ENCODE measurements around the gene TLK2.

- TF ChIP-seq, protein P1, sequence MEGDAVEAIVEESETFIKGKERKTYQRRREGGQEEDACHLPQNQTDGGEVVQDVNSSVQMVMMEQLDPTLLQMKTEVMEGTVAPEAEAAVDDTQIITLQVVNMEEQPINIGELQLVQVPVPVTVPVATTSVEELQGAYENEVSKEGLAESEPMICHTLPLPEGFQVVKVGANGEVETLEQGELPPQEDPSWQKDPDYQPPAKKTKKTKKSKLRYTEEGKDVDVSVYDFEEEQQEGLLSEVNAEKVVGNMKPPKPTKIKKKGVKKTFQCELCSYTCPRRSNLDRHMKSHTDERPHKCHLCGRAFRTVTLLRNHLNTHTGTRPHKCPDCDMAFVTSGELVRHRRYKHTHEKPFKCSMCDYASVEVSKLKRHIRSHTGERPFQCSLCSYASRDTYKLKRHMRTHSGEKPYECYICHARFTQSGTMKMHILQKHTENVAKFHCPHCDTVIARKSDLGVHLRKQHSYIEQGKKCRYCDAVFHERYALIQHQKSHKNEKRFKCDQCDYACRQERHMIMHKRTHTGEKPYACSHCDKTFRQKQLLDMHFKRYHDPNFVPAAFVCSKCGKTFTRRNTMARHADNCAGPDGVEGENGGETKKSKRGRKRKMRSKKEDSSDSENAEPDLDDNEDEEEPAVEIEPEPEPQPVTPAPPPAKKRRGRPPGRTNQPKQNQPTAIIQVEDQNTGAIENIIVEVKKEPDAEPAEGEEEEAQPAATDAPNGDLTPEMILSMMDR (IDR thresholded peaks at IDR 0.05), result no peak
- TF ChIP-seq POLR2A (IDR thresholded peaks at IDR 0.05) (no peak), EP300 (IDR thresholded peaks at IDR 0.05) (no peak)
These were observed 121.5 kb downstream of the TLK2 start for GRCh38 chr17:62599964-62600657.
